Dedifferentiated amniotic fluid mesenchymal stem cell (primary cell): ENCODE measurements around the gene IL1RAPL1.
A peak's percentile ranks its signal among the peaks of the same experiment; 100 is the strongest.
"Not testable (repeated sequence)": the region's sequence is repeated elsewhere in the genome, so short reads cannot be mapped to it uniquely, and the experiment has no call there.

Experiments used
- DNase-seq: peaks from one replicate; pipeline ENCODE4 v3.0.0-alpha.2; 2016; ENCODE audit errors: extremely low spot score

The IL1RAPL1 gene

GRCh38 chrX:29110041-29110440 is 522.8 kb downstream of the IL1RAPL1 start:
- DNase-seq = no peak

DNA sequence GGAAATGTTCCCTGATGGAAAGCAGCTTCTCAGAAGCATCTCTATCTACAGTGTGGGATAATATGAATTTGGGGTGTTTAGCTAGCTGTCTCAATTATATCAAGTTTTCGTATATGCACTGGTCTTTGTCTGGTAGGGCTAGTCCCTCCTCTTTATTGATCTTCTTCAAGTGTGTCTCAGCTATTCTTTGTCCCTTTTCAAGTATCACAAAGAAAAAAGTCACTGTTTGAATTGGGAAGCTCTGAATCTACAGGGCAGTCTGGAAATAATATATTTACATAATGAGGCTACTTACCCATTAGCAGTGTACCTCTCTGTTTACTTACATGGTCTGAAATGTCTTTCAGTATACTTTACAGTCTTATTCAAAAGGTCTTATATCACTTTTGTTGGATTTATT is 526.0 kb downstream of the IL1RAPL1 start:
- no peak for DNase-seq

DNA sequence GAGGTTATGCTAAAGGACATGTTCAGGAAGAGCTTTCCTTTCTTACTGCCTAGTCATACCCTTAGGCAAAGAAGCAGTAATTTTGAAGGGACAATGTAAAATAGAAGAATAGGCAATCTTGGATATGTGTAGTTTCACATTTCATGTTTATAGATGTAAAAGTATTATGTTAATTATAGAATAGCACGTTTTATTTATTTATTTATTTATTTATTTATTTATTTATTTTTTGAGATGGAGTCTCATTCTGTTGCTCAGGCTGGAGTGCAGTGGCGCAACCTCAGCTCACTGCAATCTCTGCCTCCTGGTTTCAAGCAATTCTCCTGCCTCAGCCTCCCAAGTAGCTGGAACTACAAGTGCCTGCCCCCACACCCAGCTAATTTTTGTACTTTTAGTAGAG is 535.6 kb downstream of the IL1RAPL1 start:
- DNase-seq = not testable (repeated sequence)

DNA sequence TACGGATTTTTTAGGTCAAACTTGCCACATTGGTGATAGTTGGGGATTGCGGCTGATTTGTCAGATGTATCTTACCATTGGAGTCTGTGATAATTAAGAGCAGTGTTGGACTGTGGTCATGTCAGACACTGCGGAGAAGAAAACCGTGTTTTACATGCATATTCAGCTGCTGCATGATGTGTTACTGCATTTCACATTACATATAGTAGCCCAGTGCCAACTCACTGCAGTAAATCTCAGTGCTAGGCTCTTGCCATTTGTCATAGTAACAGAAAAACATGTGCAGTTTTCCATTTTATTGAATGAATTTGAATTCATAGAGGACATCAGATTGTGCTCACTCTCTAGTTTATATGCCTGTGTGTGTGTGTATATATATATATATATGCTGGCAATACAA is 543.7 kb downstream of the IL1RAPL1 start:
- DNase-seq = no peak

DNA sequence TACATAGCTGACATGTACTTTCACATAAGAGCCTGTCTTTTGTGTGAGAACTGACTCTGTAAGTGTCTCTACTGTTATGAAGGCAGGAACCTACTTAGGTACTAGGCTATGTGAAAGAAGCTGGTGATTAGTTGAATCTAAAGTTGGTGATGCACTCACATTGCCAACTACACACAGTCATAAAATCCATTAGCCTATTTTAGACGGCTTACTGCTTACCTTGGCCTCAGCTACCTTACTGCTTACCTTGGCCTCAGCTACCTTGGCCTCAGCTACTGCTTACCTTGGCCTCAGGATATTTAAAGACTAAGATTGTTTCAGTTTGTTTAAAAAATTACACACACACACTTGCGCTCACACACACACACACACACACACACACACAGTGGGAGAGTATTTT is 549.7 kb downstream of the IL1RAPL1 start:
- no peak for DNase-seq

- DNase-seq = no peak
These were observed 550.8 kb downstream of the IL1RAPL1 start for GRCh38 chrX:29138003-29138402.

GRCh38 chrX:29143356-29143755 is 556.1 kb downstream of the IL1RAPL1 start:
- DNase-seq = no peak

DNA sequence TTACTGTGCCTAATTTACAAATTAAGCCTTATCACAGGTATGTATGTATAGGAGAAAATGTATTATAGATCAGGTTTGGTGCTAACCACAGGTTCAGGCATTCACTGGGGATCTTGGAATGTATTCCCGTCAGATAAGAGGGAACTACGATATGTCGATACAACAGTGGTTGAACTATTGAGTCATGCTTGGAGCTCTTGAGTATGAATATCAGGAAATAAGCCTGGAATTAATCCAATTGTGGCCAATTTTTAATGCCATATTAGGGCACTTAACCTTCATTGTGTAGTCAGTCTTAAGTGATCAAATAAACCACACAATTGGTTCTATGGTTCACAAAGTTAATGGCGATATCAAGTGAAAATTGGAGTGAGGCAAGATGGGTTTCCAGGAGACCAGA is 556.5 kb downstream of the IL1RAPL1 start:
- no peak for DNase-seq

DNA sequence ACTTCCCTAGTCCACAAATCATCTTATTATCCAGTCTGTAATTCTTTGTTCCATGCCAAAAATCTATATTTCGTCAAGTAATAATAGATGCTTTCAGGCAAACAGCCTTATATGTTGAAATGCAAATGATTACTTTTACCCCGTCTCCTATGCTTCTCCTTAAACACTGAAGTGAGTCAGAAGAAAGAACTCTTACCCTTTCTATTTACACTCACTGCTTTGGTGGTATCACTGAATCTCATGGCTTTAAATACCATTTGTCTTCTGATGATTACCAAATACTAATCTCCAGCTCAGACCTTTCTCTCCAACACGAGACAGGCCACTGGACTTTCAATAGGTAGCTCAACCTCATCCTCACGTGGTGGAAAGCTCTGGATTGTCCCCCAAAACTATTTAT is 558.1 kb downstream of the IL1RAPL1 start:
- DNase-seq = no peak

DNA sequence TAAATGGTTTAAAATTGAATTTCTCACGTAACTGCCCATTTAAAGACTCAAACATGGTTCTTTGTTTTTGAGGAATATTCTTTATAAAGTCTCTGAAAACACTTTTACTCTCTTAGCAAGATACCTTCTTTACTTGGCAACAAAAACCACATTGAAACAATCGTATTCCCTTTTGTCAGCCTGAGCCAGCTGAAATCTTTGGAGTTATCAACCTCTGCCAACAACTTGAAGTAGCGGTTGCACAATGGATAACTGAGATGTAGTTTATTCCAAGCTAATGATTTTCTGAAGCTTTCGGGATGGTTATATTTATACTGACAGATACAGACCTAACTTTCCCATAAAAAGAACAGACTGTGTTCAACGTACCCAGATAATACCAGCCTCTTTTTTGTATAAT is 561.3 kb downstream of the IL1RAPL1 start:
- no peak for DNase-seq

DNA sequence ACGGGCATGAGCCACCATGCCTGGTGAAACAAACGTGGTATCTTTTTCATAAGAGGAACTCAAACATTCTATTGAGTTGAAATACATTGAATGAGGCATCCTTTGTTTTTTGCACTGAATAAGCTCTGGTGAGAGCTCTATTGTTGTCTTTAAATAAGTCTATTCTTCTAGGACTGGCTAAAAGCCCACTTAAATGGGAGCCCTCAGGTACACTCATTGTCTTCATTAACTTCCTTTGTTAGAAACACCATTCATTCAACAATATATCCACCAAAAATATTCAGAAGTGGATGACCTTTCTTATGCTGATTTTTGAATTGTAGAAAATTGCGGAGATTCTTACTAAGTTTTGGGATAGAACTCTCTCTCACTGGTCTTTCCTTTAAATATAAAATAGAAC is 568.0 kb downstream of the IL1RAPL1 start:
- no peak for DNase-seq

GRCh38 chrX:29172880-29173279 is 585.6 kb downstream of the IL1RAPL1 start:
- no peak for DNase-seq

DNA sequence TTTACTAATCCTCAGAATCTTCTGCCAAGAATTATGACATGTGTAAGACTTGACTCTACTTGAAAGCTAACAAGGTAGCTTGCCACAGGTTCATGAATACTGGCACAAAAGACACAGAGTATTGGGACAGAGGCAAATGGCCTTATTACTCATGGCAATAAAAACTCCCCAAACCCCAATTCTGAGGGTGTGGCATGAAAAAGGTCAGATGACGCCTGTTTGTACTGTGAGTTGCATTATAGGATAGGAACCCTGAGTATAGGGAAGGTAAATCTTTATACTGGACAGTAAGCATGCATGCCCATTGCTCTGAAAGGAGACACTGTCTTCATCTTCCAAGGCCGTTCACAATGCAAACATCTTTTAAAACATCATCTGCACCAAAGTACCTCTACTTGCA is 600.0 kb downstream of the IL1RAPL1 start:
- no peak for DNase-seq

DNA sequence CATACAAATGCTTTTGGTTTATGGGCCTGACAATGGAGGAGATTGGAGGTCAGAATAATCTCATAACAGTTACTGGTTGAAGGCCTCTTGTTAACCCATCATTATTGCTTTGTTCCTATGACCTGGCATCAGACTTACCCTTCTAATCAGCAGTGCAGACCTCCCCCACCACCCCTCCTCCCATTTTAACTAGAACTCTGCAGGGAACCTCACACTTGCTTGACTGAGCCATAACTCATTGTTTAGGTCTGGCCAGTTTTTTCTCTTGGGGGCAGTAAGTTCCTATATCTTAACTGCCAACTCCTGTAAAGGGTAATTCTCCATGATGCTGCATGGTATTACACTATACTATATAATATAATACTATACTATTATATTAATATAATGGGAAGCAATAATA is 609.3 kb downstream of the IL1RAPL1 start:
- DNase-seq = no peak

DNA sequence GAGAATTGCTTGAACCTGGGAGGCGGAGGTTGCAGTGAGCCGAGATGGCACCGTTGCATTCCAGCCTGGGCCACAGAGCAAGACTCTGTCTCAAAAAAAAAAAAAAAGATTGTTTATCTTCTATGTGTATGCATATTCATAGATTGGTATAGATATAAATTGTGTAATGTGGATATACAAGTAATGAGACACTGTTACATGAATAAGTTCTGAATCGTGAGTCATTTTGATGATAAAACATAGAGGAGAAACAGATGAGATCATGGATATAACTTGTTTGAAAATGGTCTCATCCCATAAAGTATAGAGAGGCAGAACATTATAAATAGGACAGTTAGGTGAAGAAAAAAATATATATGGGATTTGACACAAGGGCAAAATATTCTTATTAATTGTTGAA is 628.0 kb downstream of the IL1RAPL1 start:
- no peak for DNase-seq

DNA sequence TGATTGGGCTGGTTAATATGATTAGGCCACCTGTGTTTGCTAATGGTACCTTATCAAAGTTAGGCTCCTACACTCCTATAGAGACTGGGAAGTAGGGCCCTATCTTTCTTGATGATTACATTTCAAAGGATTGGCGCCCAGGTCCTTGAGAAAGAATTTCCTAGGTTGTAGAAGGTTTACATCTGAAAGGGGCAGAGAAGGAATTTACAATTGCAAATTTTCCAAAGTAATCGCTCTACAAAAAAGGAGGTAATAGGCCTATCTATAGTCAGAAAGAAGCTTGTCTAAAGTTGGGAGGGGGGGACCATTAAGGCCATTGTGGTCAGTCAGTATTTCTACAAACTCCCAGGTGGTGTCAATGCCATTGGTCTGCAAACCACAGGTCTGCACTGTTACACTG is 638.4 kb downstream of the IL1RAPL1 start:
- no peak for DNase-seq

- DNase-seq = no peak
These were observed 642.6 kb downstream of the IL1RAPL1 start for GRCh38 chrX:29229802-29230201.

- no peak for DNase-seq
These were observed 644.6 kb downstream of the IL1RAPL1 start for GRCh38 chrX:29231800-29232199.

DNA sequence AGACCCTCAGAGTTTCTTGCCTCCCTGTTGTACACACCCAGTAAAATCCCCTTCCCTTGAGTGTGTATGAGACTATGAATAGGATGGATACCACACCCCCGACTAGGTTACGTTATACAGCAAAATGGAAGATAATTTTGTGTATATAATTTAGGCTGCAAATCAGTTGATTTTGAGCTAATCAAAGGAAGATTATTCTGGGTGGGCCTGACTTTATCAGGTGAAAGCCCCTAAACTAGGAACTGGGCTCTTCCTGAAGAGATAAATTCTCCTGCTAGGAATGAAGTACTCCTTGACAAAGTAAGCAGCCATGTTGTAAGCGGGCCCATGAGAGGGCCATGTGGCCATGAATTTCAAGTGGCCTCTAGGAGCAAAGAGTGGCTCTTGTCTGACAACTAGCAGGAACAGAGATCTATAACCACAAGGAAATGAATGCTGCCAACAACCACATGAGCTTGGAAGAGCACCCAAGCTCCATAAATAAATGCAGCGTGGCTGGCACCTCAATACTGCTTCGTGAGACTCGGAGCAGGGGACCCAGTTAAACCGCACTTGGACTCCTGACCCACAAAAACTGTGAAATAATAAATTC is 646.4 kb downstream of the IL1RAPL1 start:
- no peak for DNase-seq

DNA sequence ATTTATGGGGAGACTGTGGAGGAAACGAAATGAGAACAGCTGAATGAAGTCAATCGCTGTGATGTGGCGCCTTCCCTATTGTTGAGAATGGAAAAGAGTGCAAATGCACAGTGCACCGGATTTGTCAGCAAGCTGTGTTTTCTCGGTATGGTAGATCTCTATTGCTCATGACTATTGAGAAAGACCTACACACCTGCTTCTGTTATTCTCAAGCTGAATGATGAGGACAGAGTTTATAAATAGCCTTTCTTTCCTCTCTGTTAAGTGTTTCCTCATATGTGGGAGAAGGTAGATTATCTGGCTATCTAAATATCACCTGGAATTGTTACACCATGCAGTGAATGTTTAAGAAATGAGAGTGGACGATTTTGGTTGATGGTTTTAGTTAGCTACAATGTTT is 650.7 kb downstream of the IL1RAPL1 start:
- DNase-seq = no peak

DNA sequence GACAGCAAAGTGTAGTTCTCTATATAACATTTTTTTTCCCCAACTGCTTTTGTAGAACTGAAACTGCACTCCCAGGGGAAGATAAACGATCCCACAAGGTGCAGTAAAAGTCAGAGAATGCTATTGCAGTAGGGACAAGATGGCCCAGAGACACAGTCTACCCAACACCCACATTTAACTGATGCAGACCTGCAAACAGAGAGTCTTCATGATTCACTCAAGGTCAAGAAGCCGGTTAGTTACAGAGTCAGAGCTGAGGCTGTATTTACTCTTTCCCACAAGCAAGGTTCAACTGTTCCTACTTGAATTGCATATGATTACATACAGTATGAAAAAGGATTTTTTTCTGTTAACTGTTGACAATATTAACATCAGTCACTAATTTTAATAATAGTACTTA is 654.6 kb downstream of the IL1RAPL1 start:
- DNase-seq = no peak

GRCh38 chrX:29242856-29243255 is 655.6 kb downstream of the IL1RAPL1 start:
- DNase-seq = no peak

- DNase-seq = no peak
These were observed 656.7 kb downstream of the IL1RAPL1 start for GRCh38 chrX:29243942-29244341.

GRCh38 chrX:29254515-29254914 is 667.3 kb downstream of the IL1RAPL1 start:
- no peak for DNase-seq

- DNase-seq = peak; percentile 16
These were observed 670.3 kb downstream of the IL1RAPL1 start for GRCh38 chrX:29257521-29257920.
